GM19025 (cell line): Measurements from ENCODE around the gene EPHA5.

ENCODE experiments used
- ATAC-seq: cut with Tn5 transposase; IDR thresholded peaks from one replicate; pipeline ENCODE4 v1.9.1; 2021; ENCODE audit warnings: mild to moderate bottlenecking, low read depth, moderate library complexity; ENCODE audit not compliant: unreplicated experiment

The EPHA5 gene

GRCh38 chr4:65670331-65671031 is at the start of gene EPHA5:
Gene EPHA5, minus strand, starts transcription at chr4:65670489. Its CDS starts 747 bp downstream, at chr4:65669742.
- no peak for ATAC-seq

- ATAC-seq: no peak
These were observed 49.3 kb upstream of the EPHA5 start for GRCh38 chr4:65719635-65720034.

- no peak for ATAC-seq
These were observed 28.3 kb upstream of the EPHA5 start for GRCh38 chr4:65698631-65699030.

- no peak for ATAC-seq
These were observed 26.1 kb upstream of the EPHA5 start for GRCh38 chr4:65696436-65696835.

GRCh38 chr4:65671372-65671771 is 1.1 kb upstream of the EPHA5 start:
- ATAC-seq: no peak

- ATAC-seq: no peak
These were observed 314 bp downstream of the EPHA5 start for GRCh38 chr4:65670020-65670330.

- no peak for ATAC-seq
These were observed 924 bp downstream of the EPHA5 start for GRCh38 chr4:65669111-65670019.

- no peak for ATAC-seq
These were observed 1.8 kb downstream of the EPHA5 start for GRCh38 chr4:65668201-65669089.

- no peak for ATAC-seq
These were observed 2.7 kb downstream of the EPHA5 start for GRCh38 chr4:65667506-65668041.

- no peak for ATAC-seq
These were observed 4.3 kb downstream of the EPHA5 start for GRCh38 chr4:65665771-65666523.

GRCh38 chr4:65661471-65661870 is 8.8 kb downstream of the EPHA5 start:
- no peak for ATAC-seq

- no peak for ATAC-seq
These were observed 12.2 kb downstream of the EPHA5 start for GRCh38 chr4:65658117-65658516.

GRCh38 chr4:65656008-65656407 is 14.3 kb downstream of the EPHA5 start:
- ATAC-seq: no peak

GRCh38 chr4:65654976-65655375 is 15.3 kb downstream of the EPHA5 start:
- no peak for ATAC-seq

- ATAC-seq: no peak
These were observed 16.4 kb downstream of the EPHA5 start for GRCh38 chr4:65653740-65654361.

- ATAC-seq: no peak
These were observed 18.5 kb downstream of the EPHA5 start for GRCh38 chr4:65651751-65652150.

- no peak for ATAC-seq
These were observed 19.3 kb downstream of the EPHA5 start for GRCh38 chr4:65651031-65651430.

- no peak for ATAC-seq
These were observed 24.2 kb downstream of the EPHA5 start for GRCh38 chr4:65646136-65646535.

GRCh38 chr4:65645185-65645584 is 25.1 kb downstream of the EPHA5 start:
- no peak for ATAC-seq
